Activated CD4-positive, alpha-beta memory T cell treated with anti-CD3 and anti-CD28 coated beads, Interleukin-2, amount 10 ng/mL, durations not matched to agents 7 days and 5 days (primary cell): ENCODE measurements around the gene GATA6. TPM values are rescaled to one million over a fixed set of nuclear protein-coding genes. Genes with fewer than 3 reads are reported as not detected.

Experiments used
- CTCF ChIA-PET: fragments of 350-600 bp; sonication (Branson Sonifier 250); formaldehyde crosslinking; loops from one replicate; lab custom pipeline; 2021; ENCODE audit warnings: antibody characterized with exemption, inconsistent platforms; lab: Charles Lee
- POLR2A ChIA-PET: fragments of 350-600 bp; sonication (Branson Sonifier 250); formaldehyde crosslinking; loops from one replicate; lab custom pipeline; 2021; ENCODE audit warnings: antibody characterized with exemption; lab: Charles Lee
- DNase-seq: peaks from one replicate; pipeline ENCODE4 v3.0.0-alpha.2; 2020
- H3K27ac Mint-ChIP-seq: one replicate; pipeline ENCODE4 v1.8.0; 2021; ENCODE audit warnings: mild to moderate bottlenecking, mixed read lengths
- H3K27me3 Mint-ChIP-seq: one replicate; pipeline ENCODE4 v1.8.0; 2021; ENCODE audit warnings: mixed read lengths
- H3K36me3 Mint-ChIP-seq: one replicate; pipeline ENCODE4 v1.8.0; 2021; ENCODE audit warnings: low read depth, mixed read lengths
- H3K4me1 Mint-ChIP-seq: one replicate; pipeline ENCODE4 v1.8.0; 2021; ENCODE audit warnings: mixed read lengths
- H3K4me3 Mint-ChIP-seq: one replicate; pipeline ENCODE4 v1.8.0; 2021; ENCODE audit warnings: mild to moderate bottlenecking, mixed read lengths
- H3K9me3 Mint-ChIP-seq: one replicate; pipeline ENCODE4 v1.8.0; 2021; ENCODE audit warnings: mixed read lengths
- total RNA-seq, 2 experiments: library from RNA; stranded (reverse); gene quantifications; one replicate each; pipeline ENCODE4 v1.2.3, GENCODE V29; 2021

Gene GATA6
- total RNA-seq, 2 experiments from 2014 or later, result not detected

GRCh38 chr18:22170421-22171257 lies 1.2 kb downstream of the GATA6 start:
- H3K36me3 Mint-ChIP-seq, result peaks cover 3% of the 10 kb centered on the region
- peak overlapping the region; percentile 73 for H3K4me3 Mint-ChIP-seq
- H3K4me1 Mint-ChIP-seq, result peaks cover 18% of the 10 kb centered on the region
- no peak for DNase-seq
- peak overlapping the region; percentile 57 for H3K27ac Mint-ChIP-seq
- no peaks in the 10 kb centered on the region for H3K9me3 Mint-ChIP-seq
- peaks cover 78% of the 10 kb centered on the region for H3K27me3 Mint-ChIP-seq
- POLR2A ChIA-PET, result no interaction called here
- CTCF ChIA-PET, result interaction anchor here (1.0 kb wide), 1 partner anchor 391 kb away, joined by 4 read pairs; no protein-coding TSS in a partner anchor

- Mint-ChIP-seq H3K36me3 (peaks cover 3% of the 10 kb centered on the region), H3K27me3 (peaks cover 77% of the 10 kb centered on the region), H3K4me3 (no peak overlapping the region), H3K27ac (no peak overlapping the region), H3K9me3 (no peaks in the 10 kb centered on the region), H3K4me1 (peaks cover 18% of the 10 kb centered on the region)
- ChIA-PET CTCF (no interaction called here), POLR2A (no interaction called here)
- no peak for DNase-seq
Measured at GRCh38 chr18:22171258-22172119, 2.1 kb downstream of the GATA6 start.

- ChIA-PET CTCF (no interaction called here), POLR2A (no interaction called here)
- Mint-ChIP-seq H3K4me3 (no peak overlapping the region), H3K4me1 (peaks cover 18% of the 10 kb centered on the region), H3K36me3 (peaks cover 3% of the 10 kb centered on the region), H3K27ac (no peak overlapping the region), H3K27me3 (peaks cover 71% of the 10 kb centered on the region), H3K9me3 (no peaks in the 10 kb centered on the region)
- DNase-seq, result no peak
Measured at GRCh38 chr18:22172120-22172582, 2.8 kb downstream of the GATA6 start.

- peaks cover 3% of the 10 kb centered on the region for H3K36me3 Mint-ChIP-seq
- peaks cover 18% of the 10 kb centered on the region for H3K4me1 Mint-ChIP-seq
- H3K9me3 Mint-ChIP-seq, result no peaks in the 10 kb centered on the region
- peaks cover 72% of the 10 kb centered on the region for H3K27me3 Mint-ChIP-seq
- DNase-seq, result no peak
- H3K27ac Mint-ChIP-seq, result no peak overlapping the region
- ChIA-PET CTCF (no interaction called here), POLR2A (interaction anchor here (0.6 kb wide), 1 partner anchor 322 kb away, joined by 3 read pairs; no protein-coding TSS in a partner anchor)
- H3K4me3 Mint-ChIP-seq, result no peak overlapping the region
Measured at GRCh38 chr18:22172594-22173049, 3.2 kb downstream of the GATA6 start.

DNA sequence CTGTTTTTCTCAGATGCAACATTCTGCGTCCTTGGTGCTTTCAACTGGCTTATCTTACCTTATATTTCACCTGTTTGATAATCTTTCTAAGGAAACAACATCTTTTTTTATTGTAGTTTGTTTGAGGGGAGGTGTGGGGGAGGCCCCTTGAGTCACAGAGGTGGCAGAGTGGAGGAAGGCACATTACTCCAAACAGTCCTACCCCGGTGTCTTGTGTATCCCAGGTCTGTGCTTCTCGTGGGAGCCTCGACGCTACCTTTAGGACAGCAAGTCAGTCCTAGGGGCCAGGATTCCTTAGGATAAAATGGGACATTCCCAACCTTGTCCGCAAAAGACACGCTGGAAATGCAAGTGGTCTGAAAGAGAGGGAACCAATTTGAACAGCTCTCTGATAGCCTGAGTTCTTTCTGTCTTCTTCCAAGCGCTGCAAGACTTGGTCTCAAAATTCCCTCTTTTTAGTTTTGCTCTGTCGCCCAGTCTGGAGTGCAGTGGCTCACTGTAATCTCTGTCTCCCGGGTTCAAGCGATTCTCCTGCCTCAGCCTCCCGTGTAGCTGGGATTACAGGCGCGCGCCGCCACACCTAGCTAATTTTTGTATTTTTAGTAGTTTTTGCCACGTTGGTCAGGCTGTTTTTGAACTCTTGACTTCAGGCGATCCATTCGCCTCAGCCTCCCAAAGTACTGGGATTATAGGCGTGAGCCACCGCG lies 4.0 kb downstream of the GATA6 start:
- Mint-ChIP-seq H3K4me1 (peaks cover 14% of the 10 kb centered on the region), H3K27ac (no peak overlapping the region), H3K4me3 (no peak overlapping the region), H3K9me3 (no peaks in the 10 kb centered on the region), H3K36me3 (peaks cover 3% of the 10 kb centered on the region), H3K27me3 (peaks cover 68% of the 10 kb centered on the region)
- ChIA-PET POLR2A (interaction anchor here (0.6 kb wide), 1 partner anchor 323 kb away, joined by 3 read pairs; no protein-coding TSS in a partner anchor), CTCF (no interaction called here)
- no peak for DNase-seq

DNA sequence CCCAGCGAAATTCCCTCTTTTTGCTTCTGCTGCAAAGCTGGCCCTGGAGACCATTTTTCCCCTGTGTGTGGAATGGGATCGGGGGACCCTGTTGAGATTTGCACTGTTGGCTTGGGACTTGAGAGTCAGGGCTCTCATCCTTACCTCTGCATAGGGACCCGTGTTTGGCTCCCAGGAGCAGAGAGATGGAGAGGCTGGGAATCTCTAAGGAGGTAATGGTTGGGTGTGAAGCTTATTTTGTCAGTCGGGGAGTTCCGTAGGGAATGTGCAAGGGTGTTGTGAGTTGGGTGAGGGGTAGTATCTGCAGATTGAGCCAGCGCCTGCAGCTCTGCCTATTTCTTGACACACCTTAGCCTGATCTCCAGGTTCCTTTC lies 4.5 kb downstream of the GATA6 start:
- Mint-ChIP-seq H3K4me1 (peaks cover 10% of the 10 kb centered on the region), H3K4me3 (no peak overlapping the region), H3K36me3 (peaks cover 3% of the 10 kb centered on the region), H3K27ac (no peak overlapping the region), H3K9me3 (no peaks in the 10 kb centered on the region), H3K27me3 (peaks cover 65% of the 10 kb centered on the region)
- ChIA-PET POLR2A (no interaction called here), CTCF (interaction anchor here (1.0 kb wide), 1 partner anchor 18 kb away, joined by 3 read pairs; no protein-coding TSS in a partner anchor)
- DNase-seq, result no peak

- DNase-seq, result no peak
- no peaks in the 10 kb centered on the region for H3K9me3 Mint-ChIP-seq
- peaks cover 61% of the 10 kb centered on the region for H3K27me3 Mint-ChIP-seq
- ChIA-PET CTCF (interaction anchor here (1.0 kb wide), 1 partner anchor 17 kb away, joined by 3 read pairs; no protein-coding TSS in a partner anchor), POLR2A (no interaction called here)
- no peak overlapping the region for H3K27ac Mint-ChIP-seq
- peaks cover 10% of the 10 kb centered on the region for H3K4me1 Mint-ChIP-seq
- H3K36me3 Mint-ChIP-seq, result peaks cover 3% of the 10 kb centered on the region
- no peak overlapping the region for H3K4me3 Mint-ChIP-seq
Measured at GRCh38 chr18:22174341-22175145, 5.2 kb downstream of the GATA6 start.

GRCh38 chr18:22175346-22175745 lies 6.0 kb downstream of the GATA6 start:
- Mint-ChIP-seq H3K4me1 (peaks cover 6% of the 10 kb centered on the region), H3K9me3 (no peaks in the 10 kb centered on the region), H3K27me3 (peaks cover 58% of the 10 kb centered on the region), H3K27ac (no peak overlapping the region), H3K4me3 (no peak overlapping the region), H3K36me3 (peaks cover 2% of the 10 kb centered on the region)
- ChIA-PET CTCF (no interaction called here), POLR2A (no interaction called here)
- no peak for DNase-seq

GRCh38 chr18:22176420-22177326 lies 7.3 kb downstream of the GATA6 start:
- no peaks in the 10 kb centered on the region for H3K9me3 Mint-ChIP-seq
- no peak for DNase-seq
- ChIA-PET CTCF (no interaction called here), POLR2A (no interaction called here)
- no peak overlapping the region for H3K4me3 Mint-ChIP-seq
- no peaks in the 10 kb centered on the region for H3K4me1 Mint-ChIP-seq
- peaks cover 51% of the 10 kb centered on the region for H3K27me3 Mint-ChIP-seq
- no peak overlapping the region for H3K27ac Mint-ChIP-seq
- H3K36me3 Mint-ChIP-seq, result no peaks in the 10 kb centered on the region

- DNase-seq, result no peak
- Mint-ChIP-seq H3K27me3 (peaks cover 49% of the 10 kb centered on the region), H3K9me3 (no peaks in the 10 kb centered on the region), H3K36me3 (no peaks in the 10 kb centered on the region), H3K4me3 (no peak overlapping the region), H3K27ac (no peak overlapping the region), H3K4me1 (no peaks in the 10 kb centered on the region)
- ChIA-PET CTCF (no interaction called here), POLR2A (no interaction called here)
Measured at GRCh38 chr18:22177327-22177871, 8.0 kb downstream of the GATA6 start.

GRCh38 chr18:22179174-22179573 lies 9.8 kb downstream of the GATA6 start:
- CTCF ChIA-PET, result no interaction called here

More at GRCh38 chr18:22179174-22179573, 9.8 kb downstream of the GATA6 start:
- no peak for DNase-seq
- Mint-ChIP-seq H3K9me3 (no peaks in the 10 kb centered on the region), H3K27me3 (peaks cover 32% of the 10 kb centered on the region), H3K4me1 (no peaks in the 10 kb centered on the region), H3K36me3 (no peaks in the 10 kb centered on the region), H3K27ac (no peak overlapping the region), H3K4me3 (no peak overlapping the region)
- POLR2A ChIA-PET, result no interaction called here
